ENCODE results near the gene SOX6.

GRCh38 chr11:15918212-15918611 is 438.1 kb downstream of the SOX6 start:
- TF ChIP-seq CTCF (IDR thresholded peaks at IDR 0.05; ENCODE audit: extremely low read depth in 1 of 2, insufficient read depth in 1 of 2, low read depth in 1 of 2, low read length in 2 of 2) (no peak), EZH2 (IDR thresholded peaks at IDR 0.05; ENCODE audit: borderline replicate concordance, low read depth, low read length, severe bottlenecking) (no peak), POLR2A (IDR thresholded peaks at IDR 0.05; ENCODE audit: low read depth, low read length) (no peak), MYC (IDR thresholded peaks at IDR 0.05; ENCODE audit: low read depth, low read length) (no peak), POLR2AphosphoS5 (IDR thresholded peaks at IDR 0.05; ENCODE audit: insufficient read depth, low read depth, low read length) (no peak), JUN (IDR thresholded peaks at IDR 0.05; ENCODE audit: borderline replicate concordance, insufficient read depth, insufficient read length, low read depth) (no peak), FOS (IDR thresholded peaks at IDR 0.05; ENCODE audit: borderline replicate concordance, insufficient read depth, low read length) (no peak)
- TF ChIP-seq, protein P1, sequence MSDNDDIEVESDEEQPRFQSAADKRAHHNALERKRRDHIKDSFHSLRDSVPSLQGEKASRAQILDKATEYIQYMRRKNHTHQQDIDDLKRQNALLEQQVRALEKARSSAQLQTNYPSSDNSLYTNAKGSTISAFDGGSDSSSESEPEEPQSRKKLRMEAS (IDR thresholded peaks at IDR 0.05; ENCODE audit: insufficient read depth, insufficient read length), result no peak
